Parathyroid adenoma (tissue), 2 donors: ENCODE results near the gene PIGP.
"Not testable (repeated sequence)": the region's sequence is repeated elsewhere in the genome, so short reads cannot be mapped to it uniquely, and the experiment has no call there.

Experiments used
- H2AFZ ChIP-seq: fragments of 300-600 bp; sonication (generic); one replicate; pipeline ENCODE4 v1.7.0; 2017; ENCODE audit warnings: antibody characterized with exemption, mild to moderate bottlenecking
- H3K27ac ChIP-seq: fragments of 300-600 bp; sonication (generic); one replicate; pipeline ENCODE4 v1.7.0; 2017
- H3K27me3 ChIP-seq: fragments of 300-600 bp; sonication (generic); one replicate; pipeline ENCODE4 v1.7.0; 2017; ENCODE audit warnings: low read length; ENCODE audit not compliant: control insufficient read depth, insufficient read depth
- H3K36me3 ChIP-seq: fragments of 300-600 bp; sonication (generic); one replicate; pipeline ENCODE4 v1.7.0; 2017; ENCODE audit warnings: low read length; ENCODE audit not compliant: control insufficient read depth, insufficient read depth
- H3K4me1 ChIP-seq: fragments of 300-600 bp; sonication (generic); one replicate; pipeline ENCODE4 v1.7.0; 2017; ENCODE audit warnings: control low read depth
- H3K4me2 ChIP-seq: fragments of 300-600 bp; sonication (generic); one replicate; pipeline ENCODE4 v1.7.0; 2017; ENCODE audit warnings: low read length
- H3K4me3 ChIP-seq: fragments of 300-600 bp; sonication (generic); one replicate; pipeline ENCODE4 v1.7.0; 2017; ENCODE audit warnings: low read depth, low read length
- H3K79me2 ChIP-seq: fragments of 300-600 bp; sonication (generic); one replicate; pipeline ENCODE4 v1.7.0; 2017; ENCODE audit warnings: control low read depth
- H3K9ac ChIP-seq: fragments of 300-600 bp; sonication (generic); one replicate; pipeline ENCODE4 v1.7.0; 2017; ENCODE audit warnings: mild to moderate bottlenecking
- H3K9me3 ChIP-seq: fragments of 300-600 bp; sonication (generic); one replicate; pipeline ENCODE4 v1.7.0; 2017; ENCODE audit warnings: low read length; ENCODE audit not compliant: control insufficient read depth
- TF ChIP-seq, protein P1 (sequence below): fragments of 300-600 bp; sonication (generic); IDR thresholded peaks from one replicate; pipeline ENCODE4 v1.7.0; 2017; ENCODE audit warnings: antibody characterized with exemption, mild to moderate bottlenecking
- donor health status: primary hyperparathyroidism.

The PIGP gene

GRCh38 chr21:37041706-37042271, 31.1 kb downstream of the PIGP start:
- Histone ChIP-seq H3K9me3 (no peaks in the 10 kb centered on the region), H3K9ac (no peak overlapping the region), H3K4me2 (no peak overlapping the region), H3K79me2 (no peaks in the 10 kb centered on the region), H3K27ac (no peak overlapping the region), H2AFZ (no peak overlapping the region), H3K36me3 (no peaks in the 10 kb centered on the region), H3K4me1 (no peaks in the 10 kb centered on the region), H3K4me3 (no peak overlapping the region), H3K27me3 (no peaks in the 10 kb centered on the region)
- TF ChIP-seq, protein P1, sequence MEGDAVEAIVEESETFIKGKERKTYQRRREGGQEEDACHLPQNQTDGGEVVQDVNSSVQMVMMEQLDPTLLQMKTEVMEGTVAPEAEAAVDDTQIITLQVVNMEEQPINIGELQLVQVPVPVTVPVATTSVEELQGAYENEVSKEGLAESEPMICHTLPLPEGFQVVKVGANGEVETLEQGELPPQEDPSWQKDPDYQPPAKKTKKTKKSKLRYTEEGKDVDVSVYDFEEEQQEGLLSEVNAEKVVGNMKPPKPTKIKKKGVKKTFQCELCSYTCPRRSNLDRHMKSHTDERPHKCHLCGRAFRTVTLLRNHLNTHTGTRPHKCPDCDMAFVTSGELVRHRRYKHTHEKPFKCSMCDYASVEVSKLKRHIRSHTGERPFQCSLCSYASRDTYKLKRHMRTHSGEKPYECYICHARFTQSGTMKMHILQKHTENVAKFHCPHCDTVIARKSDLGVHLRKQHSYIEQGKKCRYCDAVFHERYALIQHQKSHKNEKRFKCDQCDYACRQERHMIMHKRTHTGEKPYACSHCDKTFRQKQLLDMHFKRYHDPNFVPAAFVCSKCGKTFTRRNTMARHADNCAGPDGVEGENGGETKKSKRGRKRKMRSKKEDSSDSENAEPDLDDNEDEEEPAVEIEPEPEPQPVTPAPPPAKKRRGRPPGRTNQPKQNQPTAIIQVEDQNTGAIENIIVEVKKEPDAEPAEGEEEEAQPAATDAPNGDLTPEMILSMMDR, result no peak

- Histone ChIP-seq H3K9me3 (no peaks in the 10 kb centered on the region), H3K4me3 (no peak overlapping the region), H3K36me3 (no peaks in the 10 kb centered on the region), H3K27me3 (no peaks in the 10 kb centered on the region), H3K4me1 (no peaks in the 10 kb centered on the region), H2AFZ (no peak overlapping the region), H3K27ac (no peak overlapping the region), H3K4me2 (no peak overlapping the region), H3K9ac (no peak overlapping the region), H3K79me2 (no peaks in the 10 kb centered on the region)
- TF ChIP-seq, protein P1, result no peak
These were observed 32.7 kb downstream of the PIGP start for GRCh38 chr21:37040212-37040611.

DNA sequence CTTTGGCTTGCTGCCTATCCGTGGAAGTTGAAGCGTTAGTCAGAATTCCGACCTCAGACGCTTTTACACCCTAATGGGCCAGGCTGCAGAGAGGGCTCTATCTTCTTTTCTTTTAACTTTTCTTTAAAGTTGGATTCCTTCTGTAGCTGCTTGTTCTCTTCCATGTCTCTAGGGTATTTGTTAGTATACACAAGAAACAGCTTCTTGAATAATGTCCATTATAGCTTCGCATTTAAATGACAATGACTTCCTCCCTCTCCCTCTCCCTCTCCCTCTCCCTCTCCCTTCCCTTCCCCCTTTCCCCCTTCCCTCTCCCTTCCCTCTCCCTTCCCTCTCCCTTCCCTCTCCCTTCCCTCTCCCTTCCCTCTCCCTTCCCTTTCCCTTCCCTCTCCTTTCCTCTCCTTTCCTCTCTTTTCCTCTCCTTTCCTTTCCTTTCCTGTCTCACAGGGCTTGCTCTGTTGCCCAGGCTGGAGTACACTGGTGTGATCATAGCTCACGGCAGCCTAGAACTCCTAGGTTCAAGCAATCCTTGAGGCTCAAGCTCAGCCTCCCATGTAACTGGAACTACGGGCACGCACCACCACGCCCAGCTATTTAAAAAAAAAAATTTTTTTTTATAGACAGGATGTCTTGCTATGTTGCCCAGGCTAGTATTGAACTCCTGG, 33.3 kb downstream of the PIGP start:
- TF ChIP-seq, protein P1, result no peak
- Histone ChIP-seq H3K36me3 (no peaks in the 10 kb centered on the region), H3K9ac (no peak overlapping the region), H3K27me3 (no peaks in the 10 kb centered on the region), H3K4me3 (no peak overlapping the region), H3K4me1 (no peaks in the 10 kb centered on the region), H3K27ac (no peak overlapping the region), H3K9me3 (no peaks in the 10 kb centered on the region), H3K4me2 (no peak overlapping the region), H3K79me2 (no peaks in the 10 kb centered on the region), H2AFZ (no peak overlapping the region)

- H3K9me3 ChIP-seq, result no peaks in the 10 kb centered on the region
- H3K4me2 ChIP-seq, result no peak overlapping the region
- no peaks in the 10 kb centered on the region for H3K36me3 ChIP-seq
- no peaks in the 10 kb centered on the region for H3K27me3 ChIP-seq
- no peak overlapping the region for H3K9ac ChIP-seq
- H3K27ac ChIP-seq, result no peak overlapping the region
- H2AFZ ChIP-seq, result no peak overlapping the region
- no peaks in the 10 kb centered on the region for H3K4me1 ChIP-seq
- no peak overlapping the region for H3K4me3 ChIP-seq
- H3K79me2 ChIP-seq, result no peaks in the 10 kb centered on the region
- TF ChIP-seq, protein P1, result no peak
These were observed 36.7 kb downstream of the PIGP start for GRCh38 chr21:37036177-37036576.

DNA sequence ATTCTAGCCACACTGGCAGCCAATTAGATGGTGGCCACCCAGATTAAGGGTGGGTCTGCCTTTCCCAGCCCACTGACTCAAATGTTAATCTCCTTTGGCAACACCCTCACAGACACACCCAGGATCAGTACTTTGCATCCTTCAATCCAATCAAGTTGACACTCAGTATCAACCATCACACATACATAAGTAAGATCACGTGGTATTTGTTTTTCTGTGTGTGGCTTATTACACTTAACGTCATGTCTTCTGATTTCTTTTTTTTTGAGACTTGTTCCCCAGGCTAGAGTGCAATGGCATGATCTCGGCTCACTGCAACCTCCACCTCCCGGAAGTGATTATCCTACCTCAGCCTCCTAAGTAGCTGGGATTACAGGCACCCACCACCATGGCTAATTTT, 38.5 kb downstream of the PIGP start:
- not testable (repeated sequence) for H3K79me2 ChIP-seq, H3K27ac ChIP-seq, H3K9ac ChIP-seq, H3K27me3 ChIP-seq, H3K4me3 ChIP-seq, H3K4me1 ChIP-seq, H2AFZ ChIP-seq, H3K36me3 ChIP-seq, H3K9me3 ChIP-seq, H3K4me2 ChIP-seq
